Subcutaneous abdominal adipose tissue (tissue), 5 donors: Measurements from ENCODE around the gene MAGI3.
"Not testable (repeated sequence)": the region's sequence is repeated elsewhere in the genome, so short reads cannot be mapped to it uniquely, and the experiment has no call there.

ENCODE experiments used
- H3K27ac ChIP-seq: one replicate; pipeline ENCODE4 v1.7.0; 2013; ENCODE audit warnings: low read depth, mild to moderate bottlenecking, inconsistent platforms, low read length, moderate library complexity
- H3K27me3 ChIP-seq, 5 donors: one replicate each; pipeline ENCODE4 v1.7.0; 2013; ENCODE audit warnings: low read length in 5 of 5, inconsistent platforms in 1 of 5; ENCODE audit not compliant: control insufficient read depth in 5 of 5, insufficient read depth in 4 of 5
- H3K36me3 ChIP-seq, 5 donors: one replicate each; pipeline ENCODE4 v1.7.0; 2013; ENCODE audit warnings: low read length in 5 of 5; ENCODE audit not compliant: control insufficient read depth in 5 of 5, insufficient read depth in 5 of 5
- H3K4me1 ChIP-seq, 5 donors: one replicate each; pipeline ENCODE4 v1.7.0; 2013; ENCODE audit warnings: low read length in 5 of 5, mild to moderate bottlenecking in 3 of 5, moderate library complexity in 1 of 5; ENCODE audit not compliant: control insufficient read depth in 5 of 5, insufficient read depth in 5 of 5
- H3K4me3 ChIP-seq, 5 donors: one replicate each; pipeline ENCODE4 v1.7.0; 2013; ENCODE audit warnings: low read length in 5 of 5, low read depth in 1 of 5
- H3K9ac ChIP-seq, 5 donors: one replicate each; pipeline ENCODE4 v1.7.0; 2013; ENCODE audit warnings: low read length in 5 of 5, mild to moderate bottlenecking in 4 of 5, moderate library complexity in 3 of 5
- H3K9me3 ChIP-seq, 5 donors: one replicate each; pipeline ENCODE4 v1.7.0; 2013; ENCODE audit warnings: low read length in 5 of 5; ENCODE audit not compliant: control insufficient read depth in 5 of 5
- donor health status: healthy.
- donor health status: healthy.
- donor health status: healthy.
- donor health status: healthy.
- donor health status: healthy.

Gene MAGI3

GRCh38 chr1:113545210-113545609 lies 154.9 kb downstream of the MAGI3 start:
- H3K27ac ChIP-seq, result no peak overlapping the region
- no peak overlapping the region for H3K4me3 ChIP-seq
- no peaks in the 10 kb centered on the region for H3K9me3 ChIP-seq
- H3K9ac ChIP-seq, result no peak overlapping the region
- H3K4me1 ChIP-seq, result peaks cover 0 to 4% (median 0%) of the 10 kb centered on the region in 5 donors
- no peaks in the 10 kb centered on the region for H3K27me3 ChIP-seq
- H3K36me3 ChIP-seq, result no peaks in the 10 kb centered on the region

DNA sequence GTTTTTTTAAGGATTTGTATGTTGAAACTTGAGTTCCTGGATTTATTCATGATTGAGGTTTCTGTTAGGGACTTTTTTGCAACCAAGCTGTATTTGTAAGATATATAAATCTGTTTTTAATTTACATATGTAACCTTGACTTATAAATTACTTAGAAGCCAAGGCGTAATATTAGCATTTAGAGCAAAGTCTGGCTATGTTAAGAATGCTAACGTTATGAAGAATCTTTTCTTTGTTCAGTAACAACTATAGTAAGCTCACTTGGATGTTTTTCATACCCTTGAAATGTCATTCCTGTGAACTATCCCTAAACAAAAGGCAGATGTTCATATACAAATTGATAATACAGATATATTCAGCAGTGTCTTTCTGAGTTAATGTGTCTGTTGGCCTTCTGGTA lies 155.3 kb downstream of the MAGI3 start:
- Histone ChIP-seq H3K27me3 (no peaks in the 10 kb centered on the region), H3K9me3 (no peaks in the 10 kb centered on the region), H3K36me3 (no peaks in the 10 kb centered on the region), H3K4me3 (no peak overlapping the region), H3K27ac (no peak overlapping the region), H3K4me1 (peaks cover 0 to 4% (median 0%) of the 10 kb centered on the region in 5 donors), H3K9ac (no peak overlapping the region)

GRCh38 chr1:113551728-113552127 lies 161.4 kb downstream of the MAGI3 start:
- no peak overlapping the region for H3K27ac ChIP-seq
- peaks cover 0 to 8% (median 0%) of the 10 kb centered on the region in 5 donors for H3K36me3 ChIP-seq
- no peaks in the 10 kb centered on the region for H3K4me1 ChIP-seq
- no peaks in the 10 kb centered on the region for H3K9me3 ChIP-seq
- H3K27me3 ChIP-seq, result no peaks in the 10 kb centered on the region
- no peak overlapping the region for H3K9ac ChIP-seq
- no peak overlapping the region for H3K4me3 ChIP-seq

DNA sequence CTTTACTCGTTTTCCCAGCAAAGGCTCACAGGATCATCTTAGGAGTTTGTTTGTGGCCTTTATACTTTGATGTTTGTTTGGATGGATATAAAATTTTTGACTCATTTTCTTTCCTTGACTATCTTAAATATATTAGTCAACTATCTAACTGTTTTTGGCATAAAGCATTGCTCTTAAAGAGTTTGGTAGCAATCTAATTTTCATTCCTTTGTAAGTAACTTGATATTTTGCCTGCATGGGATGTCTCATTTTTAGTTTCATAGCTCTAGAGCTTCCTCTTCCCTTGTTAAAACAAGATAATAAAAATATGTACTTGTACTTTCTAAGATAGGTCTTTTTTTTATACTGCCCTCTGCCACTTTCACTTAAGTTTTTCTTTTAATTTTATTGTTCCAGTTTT lies 161.9 kb downstream of the MAGI3 start:
- H3K27ac ChIP-seq, result no peak overlapping the region
- no peaks in the 10 kb centered on the region for H3K27me3 ChIP-seq
- no peak overlapping the region for H3K4me3 ChIP-seq
- H3K36me3 ChIP-seq, result peaks cover 0 to 8% (median 0%) of the 10 kb centered on the region in 5 donors
- no peak overlapping the region for H3K9ac ChIP-seq
- no peaks in the 10 kb centered on the region for H3K9me3 ChIP-seq
- no peaks in the 10 kb centered on the region for H3K4me1 ChIP-seq

DNA sequence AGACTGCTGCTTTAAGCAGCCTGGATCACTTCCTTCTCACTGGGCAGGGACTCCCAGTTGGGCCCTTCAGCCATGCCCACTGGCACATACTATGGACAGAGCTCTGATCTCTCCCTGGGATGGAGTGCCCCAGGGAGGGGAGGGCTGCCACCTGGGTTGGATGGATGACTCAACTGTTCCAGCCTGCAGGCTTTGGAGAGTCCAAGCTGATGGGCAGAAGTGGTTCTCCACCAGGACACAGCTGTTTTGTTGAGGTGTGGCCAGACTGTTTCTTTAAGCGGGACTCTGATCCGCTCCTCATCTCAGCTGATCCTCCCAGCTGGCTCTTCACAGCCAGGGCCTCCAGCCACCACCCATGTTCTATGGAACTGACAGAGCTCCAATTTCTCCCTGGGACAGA lies 166.9 kb downstream of the MAGI3 start:
- Histone ChIP-seq H3K27me3 (no peaks in the 10 kb centered on the region), H3K9ac (no peak overlapping the region), H3K4me3 (no peak overlapping the region), H3K36me3 (peaks cover 0 to 8% (median 0%) of the 10 kb centered on the region in 5 donors), H3K4me1 (no peaks in the 10 kb centered on the region), H3K27ac (no peak overlapping the region), H3K9me3 (no peaks in the 10 kb centered on the region)

DNA sequence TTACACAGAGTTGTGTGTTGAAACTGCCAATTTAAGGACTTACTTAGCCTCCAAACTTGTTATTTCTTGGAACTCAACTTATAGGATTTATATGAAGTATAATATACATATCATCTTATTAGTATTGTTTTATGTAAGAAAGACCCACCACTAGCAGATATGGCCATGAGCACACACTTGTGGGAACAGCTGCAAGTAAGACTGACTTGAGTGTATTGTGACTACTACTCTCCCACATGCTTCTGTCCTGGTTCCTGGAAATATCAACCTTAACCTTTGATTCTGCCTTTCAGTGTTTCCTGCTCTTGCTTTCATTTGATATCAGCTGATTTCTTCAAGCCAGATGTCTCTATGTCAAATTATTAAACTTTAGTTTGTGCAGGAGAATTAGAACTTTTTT lies 175.3 kb downstream of the MAGI3 start:
- H3K27ac ChIP-seq, result no peak overlapping the region
- no peak overlapping the region for H3K4me3 ChIP-seq
- no peaks in the 10 kb centered on the region for H3K4me1 ChIP-seq
- no peaks in the 10 kb centered on the region for H3K27me3 ChIP-seq
- H3K9me3 ChIP-seq, result peaks cover 6 to 28% (median 17%) of the 10 kb centered on the region in 5 donors
- H3K36me3 ChIP-seq, result peaks cover 0 to 3% (median 0%) of the 10 kb centered on the region in 5 donors
- no peak overlapping the region for H3K9ac ChIP-seq

DNA sequence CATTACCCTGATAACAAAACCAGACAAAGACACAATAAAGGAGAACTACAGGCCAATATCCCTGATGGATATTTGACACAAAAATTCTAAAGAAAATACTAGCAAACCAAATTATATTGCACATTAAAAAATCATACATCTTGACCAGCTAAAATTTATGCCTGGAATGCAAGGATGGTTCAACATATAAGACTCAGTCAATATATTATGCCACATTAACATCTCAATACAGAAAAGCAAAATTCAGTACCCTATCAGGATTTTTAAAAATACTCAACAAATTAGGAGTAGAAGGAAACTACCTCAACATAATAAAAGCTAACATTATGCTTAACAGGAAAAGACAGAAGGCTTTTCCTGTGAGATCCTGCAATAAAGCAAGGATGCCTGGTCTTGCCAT lies 177.1 kb downstream of the MAGI3 start:
- Histone ChIP-seq H3K27ac (no peak overlapping the region), H3K27me3 (no peaks in the 10 kb centered on the region), H3K36me3 (peaks cover 0 to 3% (median 0%) of the 10 kb centered on the region in 5 donors), H3K9ac (no peak overlapping the region), H3K4me3 (no peak overlapping the region), H3K4me1 (no peaks in the 10 kb centered on the region), H3K9me3 (peaks cover 6 to 28% (median 17%) of the 10 kb centered on the region in 5 donors)

DNA sequence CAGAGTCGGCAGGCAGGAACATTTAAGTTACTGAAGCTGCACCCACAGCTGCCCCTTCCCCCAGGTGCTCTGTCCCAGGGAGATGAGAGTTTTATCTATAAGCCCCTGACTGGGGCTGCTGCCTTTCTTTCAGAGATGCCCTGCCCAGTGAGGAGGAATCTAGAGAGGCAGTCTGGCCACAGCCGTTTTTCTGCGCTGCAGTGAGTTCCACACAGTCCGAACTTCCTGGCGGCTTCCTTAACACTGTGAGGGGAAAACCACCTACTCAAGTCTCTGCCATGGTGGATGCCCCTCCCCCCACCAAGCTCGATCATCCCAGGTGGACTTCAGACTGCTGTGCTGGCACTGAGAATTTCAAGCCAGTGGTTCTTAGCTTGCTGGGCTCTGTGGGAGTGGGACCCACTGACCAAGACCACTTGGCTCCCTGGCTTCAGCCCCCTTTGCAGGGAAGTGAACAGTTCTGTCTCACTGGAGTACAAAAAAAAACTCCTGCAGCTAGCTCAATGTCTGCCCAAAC lies 185.5 kb downstream of the MAGI3 start:
- not testable (repeated sequence) for H3K9me3 ChIP-seq, H3K9ac ChIP-seq, H3K27ac ChIP-seq, H3K4me1 ChIP-seq, H3K4me3 ChIP-seq, H3K27me3 ChIP-seq, H3K36me3 ChIP-seq

DNA sequence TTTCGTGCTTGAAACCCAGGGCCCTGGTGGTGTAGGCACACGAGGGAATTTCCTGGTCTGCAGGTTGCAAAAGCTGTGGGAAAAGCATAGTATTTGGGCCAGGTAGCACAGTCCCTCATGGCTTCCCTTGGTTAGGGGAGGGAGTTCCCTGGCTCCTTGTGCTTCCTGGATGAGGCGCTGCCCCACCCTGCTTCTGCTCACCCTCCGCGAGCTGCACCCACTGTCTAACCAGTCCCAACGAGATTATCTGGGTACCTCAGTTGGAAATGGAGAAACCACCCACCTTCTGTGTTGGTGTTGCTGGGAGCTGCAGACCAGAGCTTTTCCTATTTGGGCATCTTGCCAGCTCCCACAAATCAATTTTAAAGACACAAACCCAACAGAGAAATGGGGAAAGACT lies 186.0 kb downstream of the MAGI3 start:
- H3K9me3 ChIP-seq, result no peaks in the 10 kb centered on the region
- no peaks in the 10 kb centered on the region for H3K4me1 ChIP-seq
- no peak overlapping the region for H3K4me3 ChIP-seq
- H3K27me3 ChIP-seq, result no peaks in the 10 kb centered on the region
- H3K36me3 ChIP-seq, result peaks cover 0 to 1% (median 0%) of the 10 kb centered on the region in 5 donors
- H3K27ac ChIP-seq, result no peak overlapping the region
- H3K9ac ChIP-seq, result no peak overlapping the region

DNA sequence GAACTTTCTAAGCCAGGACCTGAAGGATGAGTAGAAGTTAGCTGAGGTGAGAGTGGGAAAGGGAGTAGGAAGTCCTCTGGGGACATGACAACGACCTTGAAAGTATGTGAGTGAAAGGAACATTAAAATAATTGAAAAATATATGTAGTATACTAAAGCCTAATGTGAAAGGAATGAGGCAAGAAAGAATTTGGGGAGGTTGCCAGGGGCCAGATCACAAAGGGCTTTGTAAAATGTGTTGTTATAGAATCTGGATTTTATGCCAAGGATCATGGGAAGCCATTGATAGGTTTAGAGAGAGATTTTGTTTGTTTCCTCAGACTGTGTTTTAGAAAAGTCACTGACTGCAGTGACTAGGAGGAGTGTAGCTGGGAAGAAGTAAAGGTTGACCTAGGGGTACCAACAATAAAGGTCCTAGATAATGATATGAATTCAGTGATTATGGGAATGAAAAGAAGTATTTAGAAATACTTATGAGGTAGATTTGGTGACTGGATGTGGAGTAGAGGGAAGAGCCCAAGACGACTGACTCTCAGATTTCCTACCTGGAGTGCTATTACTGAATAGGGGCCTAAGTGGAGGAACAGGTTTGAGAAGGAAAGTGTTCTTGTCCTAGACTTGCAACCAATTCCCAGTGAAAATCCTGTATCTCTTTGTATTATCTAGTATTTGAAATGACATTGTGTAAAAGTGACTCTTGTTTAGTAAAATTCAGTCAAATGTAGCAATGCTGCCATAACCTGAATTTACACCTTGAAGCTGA lies 189.1 kb downstream of the MAGI3 start:
- peaks cover 0 to 5% (median 0%) of the 10 kb centered on the region in 5 donors for H3K36me3 ChIP-seq
- H3K27ac ChIP-seq, result no peak overlapping the region
- H3K4me3 ChIP-seq, result no peak overlapping the region
- H3K27me3 ChIP-seq, result no peaks in the 10 kb centered on the region
- no peaks in the 10 kb centered on the region for H3K4me1 ChIP-seq
- H3K9ac ChIP-seq, result no peak overlapping the region
- H3K9me3 ChIP-seq, result no peaks in the 10 kb centered on the region
